ENCODE results near the gene ATXN10.
"Not testable (repeated sequence)": the region's sequence is repeated elsewhere in the genome, so short reads cannot be mapped to it uniquely, and the experiment has no call there.

The ATXN10 gene

GRCh38 chr22:45710469-45710868 is 38.8 kb downstream of the ATXN10 start:
- no peak for DNase-seq (ENCODE audit: low spot score)
- Histone ChIP-seq H3K9me3 (ENCODE audit: severe bottlenecking) (no peaks in the 10 kb centered on the region), H3K4me3 (ENCODE audit: severe bottlenecking) (no peak overlapping the region), H3K27ac (ENCODE audit: poor library complexity, severe bottlenecking) (peak overlapping the region; percentile 68), H3K27me3 (ENCODE audit: insufficient read depth, poor library complexity, severe bottlenecking) (no peaks in the 10 kb centered on the region), H3K36me3 (ENCODE audit: low read depth) (peaks cover 41% of the 10 kb centered on the region), H3K4me1 (ENCODE audit: insufficient read depth, poor library complexity, severe bottlenecking) (peaks cover 24% of the 10 kb centered on the region)
- no peak for ATAC-seq (ENCODE audit: low read depth)
- TF ChIP-seq CTCF (IDR thresholded peaks at IDR 0.05; ENCODE audit: poor library complexity, severe bottlenecking) = no peak

GRCh38 chr22:45714390-45714789 is 42.8 kb downstream of the ATXN10 start:
- Histone ChIP-seq H3K36me3 (ENCODE audit: low read depth) (peaks cover 31% of the 10 kb centered on the region), H3K4me1 (ENCODE audit: insufficient read depth, poor library complexity, severe bottlenecking) (peaks cover 25% of the 10 kb centered on the region)
- not testable (repeated sequence) for H3K27me3 ChIP-seq (ENCODE audit: insufficient read depth, poor library complexity, severe bottlenecking); H3K27ac ChIP-seq (ENCODE audit: poor library complexity, severe bottlenecking); H3K4me3 ChIP-seq (ENCODE audit: severe bottlenecking); ATAC-seq (ENCODE audit: low read depth); H3K9me3 ChIP-seq (ENCODE audit: severe bottlenecking); DNase-seq (ENCODE audit: low spot score)

- H3K9me3 ChIP-seq (ENCODE audit: severe bottlenecking) = no peaks in the 10 kb centered on the region
- ATAC-seq (ENCODE audit: low read depth) = peak; percentile 80
- peaks cover 15% of the 10 kb centered on the region for H3K4me1 ChIP-seq (ENCODE audit: insufficient read depth, poor library complexity, severe bottlenecking)
- H3K27ac ChIP-seq (ENCODE audit: poor library complexity, severe bottlenecking) = peak overlapping the region; percentile 40
- no peak overlapping the region for H3K4me3 ChIP-seq (ENCODE audit: severe bottlenecking)
- no peaks in the 10 kb centered on the region for H3K27me3 ChIP-seq (ENCODE audit: insufficient read depth, poor library complexity, severe bottlenecking)
- DNase-seq (ENCODE audit: low spot score) = no peak
- H3K36me3 ChIP-seq (ENCODE audit: low read depth) = peaks cover 42% of the 10 kb centered on the region
- TF ChIP-seq CTCF (IDR thresholded peaks at IDR 0.05; ENCODE audit: poor library complexity, severe bottlenecking) = no peak
Measured at GRCh38 chr22:45717789-45718188, 46.2 kb downstream of the ATXN10 start.

GRCh38 chr22:45718391-45718790 is 46.8 kb downstream of the ATXN10 start:
- peaks cover 15% of the 10 kb centered on the region for H3K4me1 ChIP-seq (ENCODE audit: insufficient read depth, poor library complexity, severe bottlenecking)
- ATAC-seq (ENCODE audit: low read depth) (no peak), DNase-seq (ENCODE audit: low spot score) (no peak)
- peaks cover 45% of the 10 kb centered on the region for H3K36me3 ChIP-seq (ENCODE audit: low read depth)
- H3K27ac ChIP-seq (ENCODE audit: poor library complexity, severe bottlenecking) = peak overlapping the region; percentile 40
- no peaks in the 10 kb centered on the region for H3K27me3 ChIP-seq (ENCODE audit: insufficient read depth, poor library complexity, severe bottlenecking)
- no peak overlapping the region for H3K4me3 ChIP-seq (ENCODE audit: severe bottlenecking)
- H3K9me3 ChIP-seq (ENCODE audit: severe bottlenecking) = no peaks in the 10 kb centered on the region
- no peak for TF ChIP-seq CTCF (IDR thresholded peaks at IDR 0.05; ENCODE audit: poor library complexity, severe bottlenecking)

- H3K9me3 ChIP-seq (ENCODE audit: severe bottlenecking) = no peaks in the 10 kb centered on the region
- no peak overlapping the region for H3K27ac ChIP-seq (ENCODE audit: poor library complexity, severe bottlenecking)
- H3K4me1 ChIP-seq (ENCODE audit: insufficient read depth, poor library complexity, severe bottlenecking) = peaks cover 15% of the 10 kb centered on the region
- H3K4me3 ChIP-seq (ENCODE audit: severe bottlenecking) = no peak overlapping the region
- ATAC-seq (ENCODE audit: low read depth) (no peak), DNase-seq (ENCODE audit: low spot score) (no peak)
- H3K36me3 ChIP-seq (ENCODE audit: low read depth) = peaks cover 42% of the 10 kb centered on the region
- no peaks in the 10 kb centered on the region for H3K27me3 ChIP-seq (ENCODE audit: insufficient read depth, poor library complexity, severe bottlenecking)
- no peak for TF ChIP-seq CTCF (IDR thresholded peaks at IDR 0.05; ENCODE audit: poor library complexity, severe bottlenecking)
Measured at GRCh38 chr22:45720839-45721378, 49.3 kb downstream of the ATXN10 start.

All from RWPE2 (cell line).